GM12878 (cell line): Measurements from ENCODE around the gene HADHA. TPM values are rescaled to one million over a fixed set of nuclear protein-coding genes. Genes with fewer than 3 reads are reported as not detected.

Source experiments
- ATAC-seq: fragments of 200-7000 bp; cut with Tn5 transposase; 3 replicates; pipeline ENCODE4 v1.9.1; 2020; ENCODE audit warnings: mild to moderate bottlenecking, moderate library complexity
- BruUV-seq: library from RNA; stranded (reverse); fragments of 400-500 nt; replicated peaks from 2 replicates; lab custom pipeline; 2021; lab: Mats Ljungman, UMichigan
- CTCF ChIA-PET: fragments of 300-600 bp; sonication (Branson Sonifier 250); formaldehyde crosslinking; extraction: SDS; loops from one replicate; lab custom pipeline; 2021; ENCODE audit warnings: inconsistent platforms; lab: Yijun Ruan, JAX
- POLR2A ChIA-PET: fragments of 350-600 bp; formaldehyde crosslinking; extraction: SDS; loops from one replicate; lab custom pipeline; 2021; ENCODE audit warnings: inconsistent platforms; lab: Charles Lee
- RAD21 ChIA-PET: fragments of 300-600 bp; sonication (Branson Sonifier 250); formaldehyde crosslinking; loops from one replicate; lab custom pipeline; 2023; ENCODE audit warnings: antibody characterized with exemption; ENCODE audit not compliant: unreplicated experiment; lab: Charles Lee
- SMC1A ChIA-PET: fragments of 300-600 bp; sonication (Branson Sonifier 250); formaldehyde crosslinking; loops from one replicate; lab custom pipeline; 2023; ENCODE audit not compliant: unreplicated experiment, uncharacterized antibody; lab: Charles Lee
- DNase-seq: peaks from one replicate; pipeline ENCODE4 v3.0.0-alpha.2; 2011; ENCODE audit warnings: low read depth, low spot score
- FAIRE-seq: peaks from 3 replicates; lab custom pipeline; 2011; peaks lifted over from hg19 to GRCh38; lab: Jason Lieb, UNC
- H2AFZ ChIP-seq: 2 replicates; pipeline ENCODE4 v1.6.0; 2011; ENCODE audit warnings: low read depth, low read length, control low read depth; ENCODE audit not compliant: control insufficient read depth
- H3K27ac ChIP-seq: 2 replicates; pipeline ENCODE4 v1.5.1; 2011; ENCODE audit warnings: control low read depth; ENCODE audit not compliant: control insufficient read depth, insufficient read depth
- H3K27me3 ChIP-seq, 2 experiments: replicated peaks in 1 of 2; 2 replicates each; pipeline versions ENCODE4 v1.6.0 to v1.6.1; 2011; ENCODE audit warnings: low read length in 1 of 2; ENCODE audit not compliant: control insufficient read depth in 2 of 2, insufficient read depth in 2 of 2
- H3K36me3 ChIP-seq, 2 experiments: 2 replicates each; pipeline ENCODE4 v1.5.1; 2011; ENCODE audit warnings: low read length in 1 of 2; ENCODE audit not compliant: control insufficient read depth in 2 of 2, insufficient read depth in 2 of 2
- H3K4me1 ChIP-seq: 2 replicates; pipeline ENCODE4 v1.6.1; 2011; ENCODE audit warnings: mild to moderate bottlenecking, low read length, moderate library complexity, mixed read lengths; ENCODE audit not compliant: control insufficient read depth, insufficient read depth
- H3K4me2 ChIP-seq: 2 replicates; pipeline ENCODE4 v1.6.0; 2011; ENCODE audit warnings: control low read depth; ENCODE audit not compliant: control insufficient read depth, insufficient read depth
- H3K4me3 ChIP-seq: fragments of 200-600 bp; sonication (generic); 2 replicates; pipeline ENCODE4 v1.5.1; 2016
- H3K79me2 ChIP-seq: 2 replicates; pipeline ENCODE4 v1.6.0; 2011; ENCODE audit warnings: low read length; ENCODE audit not compliant: control insufficient read depth, insufficient read depth
- H3K9ac ChIP-seq: 2 replicates; pipeline ENCODE4 v1.8.0; 2011; ENCODE audit warnings: low read length, control low read depth, mixed read lengths; ENCODE audit not compliant: control insufficient read depth, insufficient read depth
- H3K9me3 ChIP-seq: replicated peaks from 3 replicates; pipeline ENCODE4 v1.5.1; 2011; ENCODE audit warnings: mild to moderate bottlenecking, low read length; ENCODE audit not compliant: control insufficient read depth, insufficient read depth
- H4K20me1 ChIP-seq: 2 replicates; pipeline ENCODE4 v1.6.0; 2011; ENCODE audit not compliant: control insufficient read depth, insufficient read depth
- FOXM1 ChIP-seq: IDR thresholded peaks from 2 replicates; pipeline ENCODE4 v1.6.1; 2012; ENCODE audit warnings: low read depth, mild to moderate bottlenecking, inconsistent platforms, low read length, moderate library complexity
- JUND ChIP-seq: IDR thresholded peaks from 2 replicates; pipeline ENCODE4 v1.6.1; 2012; ENCODE audit warnings: low read depth, mild to moderate bottlenecking, low read length, improper control_type of control experiment, moderate library complexity
- PKNOX1 ChIP-seq: fragments of 450-650 bp; IDR thresholded peaks from 2 replicates; pipeline ENCODE4 v1.6.1; 2016; ENCODE audit warnings: mild to moderate bottlenecking
- SIX5 ChIP-seq: IDR thresholded peaks from 2 replicates; pipeline ENCODE4 v1.6.1; 2011; ENCODE audit warnings: mild to moderate bottlenecking, low read depth, low read length, moderate library complexity; ENCODE audit not compliant: severe bottlenecking
- STAT3 ChIP-seq: IDR thresholded peaks from 2 replicates; pipeline ENCODE4 v1.6.1; 2011; ENCODE audit warnings: low read depth, low read length, improper control_type of control experiment
- TARDBP ChIP-seq: IDR thresholded peaks from 2 replicates; pipeline ENCODE4 v1.6.1; 2016; ENCODE audit warnings: borderline replicate concordance
- TBL1XR1 ChIP-seq: IDR thresholded peaks from 2 replicates; pipeline ENCODE4 v1.6.1; 2012; ENCODE audit warnings: low read depth, low read length, improper control_type of control experiment
- TCF7 ChIP-seq: IDR thresholded peaks from 2 replicates; pipeline ENCODE4 v1.6.1; 2014; ENCODE audit warnings: antibody characterized with exemption, borderline replicate concordance
- WGBS: methylation state at CpG from one replicate; pipeline ENCODE4 v1.1.6; 2016; ENCODE audit warnings: low lambda C conversion rate; ENCODE audit not compliant: insufficient replicate concordance, insufficient coverage; ENCODE audit errors: missing lambda C conversion rate; 5-methylcytosine and 5-hydroxymethylcytosine counted together
- in situ Hi-C: fragments of 300-500 bp; cut with MboI; formaldehyde crosslinking; loops from 9 replicates; pipeline ENCODE4 v1.14.3; 2018; ENCODE audit warnings: mixed read lengths
- intact Hi-C: fragments of 100-400 bp; cut with micrococcal nuclease; formaldehyde crosslinking; loops from one replicate; pipeline ENCODE4 v1.14.2; 2022; ENCODE audit not compliant: unreplicated experiment
- polyA plus RNA-seq, 11 experiments: library from polyadenylated mRNA; depleted of rRNA in 4 of 11; unstranded in 6 of 11; stranded (reverse) in 5 of 11; fragments of >200 nt; fragmentation: Nextera tagmentation in 4 of 11; fragmentation: Illumina TruSeq in 1 of 11; extraction: Ambion mirVana in 4 of 11; extraction: Trizol in 1 of 11; gene quantifications; 1 replicate in 1 of 11; 2 replicates in 10 of 11; pipeline versions ENCODE4 v1.2.1 to v1.2.3, GENCODE V29; 2011 to 2016; ENCODE audit warnings: inconsistent platforms in 2 of 11, missing spikeins in 2 of 11, low read depth in 1 of 11
- total RNA-seq, 4 experiments: library from RNA; depleted of rRNA in 3 of 4; stranded (reverse); fragments of >200 nt in 3 of 4; fragmentation: Illumina TruSeq in 1 of 4; extraction: Trizol in 1 of 4; gene quantifications; 2 replicates each; pipeline versions ENCODE4 v1.2.1 to v1.2.3, GENCODE V29; 2013 to 2021
- TF ChIP-seq, protein P1 (sequence below): fragments of 450-650 bp; IDR thresholded peaks from 2 replicates; pipeline ENCODE4 v1.6.1; 2017; ENCODE audit warnings: low read depth, mild to moderate bottlenecking, moderate library complexity
- TF ChIP-seq, protein P2 (sequence below): fragments of 450-650 bp; IDR thresholded peaks from 2 replicates; pipeline ENCODE4 v1.6.1; 2017; ENCODE audit warnings: borderline replicate concordance

The HADHA gene
- total and polyA plus RNA-seq, 10 of the 15 experiments (the other 5 are each of a cell fraction or from before 2014, with no cell fraction given), result 109 to 207 (median 165) TPM

DNA sequence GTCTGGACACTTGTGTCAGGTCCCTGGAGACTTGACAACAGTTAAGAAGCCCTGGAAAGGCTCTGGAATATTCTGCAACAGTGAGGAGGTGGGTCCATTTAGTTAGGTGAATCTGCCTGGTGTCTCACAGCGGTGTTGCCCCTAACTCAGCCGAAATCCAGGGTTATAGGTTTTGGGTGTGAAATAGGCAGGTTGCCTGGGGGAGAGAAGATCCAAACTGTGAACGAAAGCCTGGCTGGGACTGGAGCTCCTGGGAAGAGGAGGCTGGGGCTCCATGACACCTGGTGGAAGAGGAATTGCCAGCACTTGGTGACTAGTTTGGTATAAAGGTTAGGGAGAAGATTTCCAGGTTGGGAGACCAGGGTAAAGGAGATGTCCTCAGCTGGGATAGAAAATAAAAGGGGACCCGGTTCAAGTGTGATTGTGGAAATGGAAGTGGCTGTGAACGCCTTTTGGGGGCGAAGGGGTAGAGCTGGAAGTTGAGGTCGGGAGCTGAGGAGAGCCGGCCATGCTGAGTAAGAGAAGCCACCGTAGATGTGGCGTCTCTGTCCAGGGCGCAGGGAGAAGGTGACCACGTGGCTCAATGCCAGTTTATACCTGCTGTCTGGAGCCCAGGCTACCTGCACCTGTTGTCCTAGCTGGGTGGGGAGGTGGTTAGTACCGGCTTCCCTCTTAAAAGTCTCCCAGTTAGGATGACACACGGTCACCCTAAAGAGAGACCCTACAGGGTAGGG is 74.6 kb downstream of the HADHA start:
- SMC1A ChIA-PET, result interaction anchor here (0.7 kb wide), 1 partner anchor 176 kb away, joined by 4 read pairs; the partner anchor contains the start of gene SELENOI
- H3K4me2 ChIP-seq, result no peak overlapping the region
- H2AFZ ChIP-seq, result no peak overlapping the region
- ATAC-seq (no peak), DNase-seq (no peak), FAIRE-seq (no peak)
- POLR2A ChIA-PET, result no interaction called here
- intact Hi-C loops, result no loop called here
- in situ Hi-C loops, result no loop called here
- 58% methylated on average over 14 of the region's 14 CpGs for WGBS
- RAD21 ChIA-PET, result no interaction called here
- no peaks in the 10 kb centered on the region for H3K9me3 ChIP-seq
- H3K9ac ChIP-seq, result no peak overlapping the region
- no TSS peak for BruUV-seq
- H3K27ac ChIP-seq, result no peak overlapping the region
- H3K27me3 ChIP-seq, result peaks cover 0 to 7% of the 10 kb centered on the region in 2 experiments; a peak in 3 of 4 replicates
- TF ChIP-seq PKNOX1, result no peak
- TF ChIP-seq TARDBP, result no peak
- no peak for TF ChIP-seq FOXM1
- CTCF ChIA-PET, result interaction anchor here (1.1 kb wide), 1 partner anchor 220 kb away, joined by 3 read pairs; no protein-coding TSS in a partner anchor
- no peaks in the 10 kb centered on the region for H3K79me2 ChIP-seq
- no peaks in the 10 kb centered on the region; the same call in 1 of the 2 replicates for H4K20me1 ChIP-seq
- H3K4me3 ChIP-seq, result no peak overlapping the region
- no peaks in the 10 kb centered on the region for H3K36me3 ChIP-seq
- H3K4me1 ChIP-seq, result no peaks in the 10 kb centered on the region

DNA sequence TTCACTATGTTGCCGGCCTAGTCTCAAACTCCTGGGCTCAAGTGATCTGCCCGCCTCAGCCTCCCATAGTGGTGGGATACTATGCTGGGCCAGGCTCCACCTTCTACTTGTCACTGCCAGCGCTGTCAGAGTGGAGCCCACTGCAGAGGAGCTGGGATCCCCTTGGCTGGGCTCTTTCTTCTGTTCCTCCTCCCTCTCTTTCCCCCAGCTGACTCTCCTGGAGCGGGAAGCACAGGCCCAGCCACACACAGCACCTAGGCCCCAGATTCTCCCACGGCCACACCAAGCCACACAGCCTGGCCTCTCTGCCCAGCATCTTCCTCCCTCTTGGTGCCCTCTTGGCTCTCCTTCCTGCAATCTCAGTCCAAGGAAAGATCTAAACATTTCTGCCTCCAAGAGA is 75.2 kb downstream of the HADHA start:
- Histone ChIP-seq H3K9me3 (no peaks in the 10 kb centered on the region), H3K4me2 (no peak overlapping the region), H4K20me1 (no peaks in the 10 kb centered on the region; the same call in 1 of the 2 replicates), H3K9ac (no peak overlapping the region), H3K4me3 (no peak overlapping the region), H3K79me2 (no peaks in the 10 kb centered on the region), H2AFZ (no peak overlapping the region), H3K4me1 (no peaks in the 10 kb centered on the region), H3K36me3 (no peaks in the 10 kb centered on the region), H3K27me3 (peaks cover 0 to 4% of the 10 kb centered on the region in 2 experiments; a peak in 3 of 4 replicates), H3K27ac (no peak overlapping the region)
- CTCF ChIA-PET, result no interaction called here
- in situ Hi-C loops (no loop called here), intact Hi-C loops (no loop called here)
- WGBS, result 65% methylated on average over 5 of the region's 5 CpGs
- SMC1A ChIA-PET, result no interaction called here
- RAD21 ChIA-PET, result no interaction called here
- POLR2A ChIA-PET, result interaction anchor here (0.5 kb wide), 1 partner anchor 24 kb away, joined by 5 read pairs; no protein-coding TSS in a partner anchor
- DNase-seq (no peak), FAIRE-seq (no peak), ATAC-seq (no peak)
- BruUV-seq, result no TSS peak
- TF ChIP-seq, protein P1, sequence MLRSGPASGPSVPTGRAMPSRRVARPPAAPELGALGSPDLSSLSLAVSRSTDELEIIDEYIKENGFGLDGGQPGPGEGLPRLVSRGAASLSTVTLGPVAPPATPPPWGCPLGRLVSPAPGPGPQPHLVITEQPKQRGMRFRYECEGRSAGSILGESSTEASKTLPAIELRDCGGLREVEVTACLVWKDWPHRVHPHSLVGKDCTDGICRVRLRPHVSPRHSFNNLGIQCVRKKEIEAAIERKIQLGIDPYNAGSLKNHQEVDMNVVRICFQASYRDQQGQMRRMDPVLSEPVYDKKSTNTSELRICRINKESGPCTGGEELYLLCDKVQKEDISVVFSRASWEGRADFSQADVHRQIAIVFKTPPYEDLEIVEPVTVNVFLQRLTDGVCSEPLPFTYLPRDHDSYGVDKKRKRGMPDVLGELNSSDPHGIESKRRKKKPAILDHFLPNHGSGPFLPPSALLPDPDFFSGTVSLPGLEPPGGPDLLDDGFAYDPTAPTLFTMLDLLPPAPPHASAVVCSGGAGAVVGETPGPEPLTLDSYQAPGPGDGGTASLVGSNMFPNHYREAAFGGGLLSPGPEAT, result no peak
- TF ChIP-seq TCF7 (no peak), JUND (no peak), STAT3 (no peak), TBL1XR1 (no peak), SIX5 (no peak)
- TF ChIP-seq, protein P2, sequence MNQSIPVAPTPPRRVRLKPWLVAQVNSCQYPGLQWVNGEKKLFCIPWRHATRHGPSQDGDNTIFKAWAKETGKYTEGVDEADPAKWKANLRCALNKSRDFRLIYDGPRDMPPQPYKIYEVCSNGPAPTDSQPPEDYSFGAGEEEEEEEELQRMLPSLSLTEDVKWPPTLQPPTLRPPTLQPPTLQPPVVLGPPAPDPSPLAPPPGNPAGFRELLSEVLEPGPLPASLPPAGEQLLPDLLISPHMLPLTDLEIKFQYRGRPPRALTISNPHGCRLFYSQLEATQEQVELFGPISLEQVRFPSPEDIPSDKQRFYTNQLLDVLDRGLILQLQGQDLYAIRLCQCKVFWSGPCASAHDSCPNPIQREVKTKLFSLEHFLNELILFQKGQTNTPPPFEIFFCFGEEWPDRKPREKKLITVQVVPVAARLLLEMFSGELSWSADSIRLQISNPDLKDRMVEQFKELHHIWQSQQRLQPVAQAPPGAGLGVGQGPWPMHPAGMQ, result no peak
